HCT116 (cell line): ENCODE measurements around the gene ABCB10. TPM values are rescaled to one million over a fixed set of nuclear protein-coding genes. Genes with fewer than 3 reads are reported as not detected.

Experiments
- ATAC-seq: fragments of 200-7000 bp; cut with Tn5 transposase; 2 replicates; pipeline ENCODE4 v1.9.1; 2020; ENCODE audit warnings: mild to moderate bottlenecking, moderate library complexity
- BruUV-seq: library from RNA; stranded (reverse); fragments of 400-500 nt; replicated peaks from 2 replicates; lab custom pipeline; 2021; lab: Mats Ljungman, UMichigan
- CTCF ChIA-PET: fragments of 300-600 bp; sonication (Branson Sonifier 250); formaldehyde crosslinking; loops from one replicate; lab custom pipeline; 2021; ENCODE audit warnings: antibody characterized with exemption; lab: Charles Lee
- POLR2A ChIA-PET: fragments of 300-600, 350-600 bp; sonication (Branson Sonifier 250); formaldehyde crosslinking; loops from one replicate; lab custom pipeline; 2021; ENCODE audit warnings: antibody characterized with exemption; lab: Charles Lee
- RAD21 ChIA-PET, 2 experiments: fragments of 300-600 bp; sonication (Branson Sonifier 250); formaldehyde crosslinking; loops; one replicate each; lab custom pipeline; 2023; ENCODE audit warnings: low total read pairs in 2 of 2; ENCODE audit not compliant: uncharacterized antibody in 2 of 2, unreplicated experiment in 2 of 2, low non-redundant PET in 1 of 2; lab: Charles Lee
- DNase-seq: peaks from one replicate; pipeline ENCODE4 v3.0.0-alpha.2; 2010; ENCODE audit warnings: low read depth, low spot score
- H2AFZ ChIP-seq: fragments of 200-600 bp; shearing (Covaris generic), sonication (generic); 2 replicates; pipeline ENCODE4 v1.6.1; 2017; ENCODE audit warnings: low read depth, mixed run types, mixed read lengths, antibody characterized with exemption, low read length; ENCODE audit not compliant: poor library complexity, severe bottlenecking
- H3K27ac ChIP-seq: 2 replicates; pipeline ENCODE4 v1.5.1; 2012; ENCODE audit warnings: low read depth, low read length
- H3K27me3 ChIP-seq: fragments of 200-600 bp; sonication (generic); 2 replicates; pipeline ENCODE4 v1.6.1; 2016; ENCODE audit warnings: mixed run types, low read length, mixed read lengths; ENCODE audit not compliant: insufficient read depth
- H3K36me3 ChIP-seq, 2 experiments: fragments of 200-500 bp in 1 of 2; fragments of 200-600 bp in 1 of 2; sonication (Bioruptor generic) in 1 of 2; sonication (generic) in 1 of 2; 2 replicates each; pipeline versions ENCODE4 v1.5.1 to v1.6.1; 2014 to 2016; ENCODE audit warnings: low read length in 2 of 2, inconsistent platforms in 1 of 2, mixed read lengths in 1 of 2, mixed run types in 1 of 2; ENCODE audit not compliant: insufficient read depth in 2 of 2, control insufficient read depth in 1 of 2
- H3K4me1 ChIP-seq, 2 experiments: fragments of 200-600 bp in 1 of 2; sonication (generic) in 1 of 2; 2 replicates each; pipeline versions ENCODE4 v1.5.1 to v1.6.1; 2012 to 2017; ENCODE audit warnings: low read length in 2 of 2, inconsistent platforms in 1 of 2, mild to moderate bottlenecking in 1 of 2, mixed read lengths in 1 of 2, mixed run types in 1 of 2, moderate library complexity in 1 of 2; ENCODE audit not compliant: insufficient read depth in 2 of 2, control insufficient read depth in 1 of 2
- H3K4me2 ChIP-seq: fragments of 200-600 bp; sonication (generic); 2 replicates; pipeline ENCODE4 v1.6.1; 2017; ENCODE audit warnings: mixed run types, low read length, mixed read lengths
- H3K4me3 ChIP-seq, 2 experiments: fragments of 200-600 bp in 1 of 2; sonication (generic) in 1 of 2; replicated peaks in 1 of 2; 2 replicates each; pipeline ENCODE4 v1.5.1; 2011 to 2016; ENCODE audit warnings: low read length in 2 of 2, control low read depth in 1 of 2, low read depth in 1 of 2, mild to moderate bottlenecking in 1 of 2, mixed read lengths in 1 of 2, mixed run types in 1 of 2
- H3K79me2 ChIP-seq: fragments of 200-600 bp; sonication (generic); 2 replicates; pipeline ENCODE4 v1.6.1; 2017; ENCODE audit warnings: mild to moderate bottlenecking, mixed run types, low read length, moderate library complexity, mixed read lengths; ENCODE audit not compliant: insufficient read depth
- H3K9ac ChIP-seq: fragments of 200-600 bp; sonication (generic); 2 replicates; pipeline ENCODE4 v1.6.1; 2016; ENCODE audit warnings: low read length, mixed read lengths
- H3K9me2 ChIP-seq: fragments of 200-600 bp; sonication (generic), shearing (Covaris generic); 2 replicates; pipeline ENCODE4 v1.6.1; 2017; ENCODE audit warnings: mixed run types, mild to moderate bottlenecking, moderate library complexity; ENCODE audit not compliant: insufficient read depth
- H3K9me3 ChIP-seq, 2 experiments: fragments of 200-500 bp in 1 of 2; fragments of 200-600 bp in 1 of 2; sonication (Bioruptor generic) in 1 of 2; sonication (generic) in 1 of 2; 2 replicates each; pipeline ENCODE4 v1.6.1; 2014 to 2017; ENCODE audit warnings: low read length in 2 of 2, mixed read lengths in 2 of 2, inconsistent platforms in 1 of 2, low read depth in 1 of 2, mild to moderate bottlenecking in 1 of 2, mixed run types in 1 of 2, moderate library complexity in 1 of 2; ENCODE audit not compliant: control insufficient read depth in 1 of 2, insufficient read depth in 1 of 2
- H4K20me1 ChIP-seq: fragments of 200-600 bp; sonication (generic), shearing (Covaris generic); 2 replicates; pipeline ENCODE4 v1.6.1; 2017; ENCODE audit warnings: mixed run types, mild to moderate bottlenecking, moderate library complexity; ENCODE audit not compliant: insufficient read depth
- ATF3 ChIP-seq: IDR thresholded peaks from 2 replicates; pipeline ENCODE4 v1.6.1; 2012
- CBX3 ChIP-seq: IDR thresholded peaks from 2 replicates; pipeline ENCODE4 v1.6.1; 2012; ENCODE audit warnings: low read depth
- CTCF ChIP-seq, 3 experiments: fragments of 200-600 bp in 1 of 3; sonication (generic) in 1 of 3; IDR thresholded peaks in 2 of 3; conservative IDR thresholded peaks in 1 of 3; 2 replicates each; pipeline ENCODE4 v1.5.1; 2012 to 2017; ENCODE audit warnings: low read depth in 2 of 3, low read length in 2 of 3, antibody characterized with exemption in 1 of 3, borderline replicate concordance in 1 of 3, control low read depth in 1 of 3, mild to moderate bottlenecking in 1 of 3, mixed read lengths in 1 of 3, mixed run types in 1 of 3, moderate library complexity in 1 of 3; ENCODE audit not compliant: insufficient read depth in 1 of 3
- EGR1 ChIP-seq: IDR thresholded peaks from 2 replicates; pipeline ENCODE4 v1.6.1; 2012; ENCODE audit warnings: low read depth
- FOSL1 ChIP-seq: IDR thresholded peaks from 2 replicates; pipeline ENCODE4 v1.6.1; 2012; ENCODE audit warnings: low read depth
- POLR2A ChIP-seq: IDR thresholded peaks from 2 replicates; pipeline ENCODE4 v1.7.0; 2011; ENCODE audit warnings: borderline replicate concordance; ENCODE audit not compliant: insufficient read depth, insufficient read length; ENCODE audit errors: extremely low read depth
- POLR2AphosphoS5 ChIP-seq: IDR thresholded peaks from 2 replicates; pipeline ENCODE4 v1.6.1; 2011; ENCODE audit warnings: mild to moderate bottlenecking, low read depth, low read length, moderate library complexity
- RAD21 ChIP-seq: IDR thresholded peaks from 2 replicates; pipeline ENCODE4 v1.6.1; 2012; ENCODE audit warnings: low read depth, mild to moderate bottlenecking
- SP1 ChIP-seq: IDR thresholded peaks from 2 replicates; pipeline ENCODE4 v1.6.1; 2012; ENCODE audit warnings: low read depth
- SRF ChIP-seq: IDR thresholded peaks from 2 replicates; pipeline ENCODE4 v1.6.1; 2012; ENCODE audit warnings: low read depth
- ZBTB33 ChIP-seq: IDR thresholded peaks from 2 replicates; pipeline ENCODE4 v1.6.1; 2011; ENCODE audit warnings: mild to moderate bottlenecking, low read length, moderate library complexity; ENCODE audit not compliant: insufficient replicate concordance; ENCODE audit errors: extremely low read depth
- intact Hi-C: fragments of 100-400 bp; cut with micrococcal nuclease; formaldehyde crosslinking; loops from 2 replicates; pipeline ENCODE4 v1.10.0; 2022
- total RNA-seq: library from RNA; stranded (reverse); gene quantifications from one replicate; pipeline ENCODE4 v1.2.1, GENCODE V29; 2021; ENCODE audit not compliant: unreplicated experiment

ABCB10 gene
- total RNA-seq, 1 experiment from 2014 or later, result 20.3 TPM

GRCh38 chr1:229567109-229567868, 8.8 kb upstream of the ABCB10 start:
- DNase-seq (no peak), ATAC-seq (no peak)
- Histone ChIP-seq H3K4me2 (no peak overlapping the region), H3K27ac (no peak overlapping the region), H3K9ac (no peak overlapping the region), H3K9me3 (no peaks in the 10 kb centered on the region), H3K9me2 (no peaks in the 10 kb centered on the region), H3K27me3 (no peaks in the 10 kb centered on the region), H4K20me1 (no peaks in the 10 kb centered on the region), H3K36me3 (no peaks in the 10 kb centered on the region), H3K79me2 (no peaks in the 10 kb centered on the region), H3K4me3 (no peak overlapping the region), H3K4me1 (no peaks in the 10 kb centered on the region), H2AFZ (no peak overlapping the region)
- BruUV-seq, result no TSS peak
- ChIA-PET POLR2A (no interaction called here), CTCF (interaction anchor here (1.9 kb wide), 1 partner anchor 9 kb away, joined by 4 read pairs; the partner anchor contains the start of gene ABCB10), RAD21 (no interaction called here)
- intact Hi-C loops, result no loop called here
- TF ChIP-seq SRF (no peak), EGR1 (no peak), SP1 (no peak), CTCF (IDR thresholded peaks at IDR 0.05 in 2 of 3, conservative IDR thresholded peaks at IDR 0.05 in 1 of 3; ENCODE audit: borderline replicate concordance in 1 of 3, insufficient read depth in 1 of 3, low read depth in 2 of 3, low read length in 2 of 3) (no peak), ZBTB33 (no peak), POLR2AphosphoS5 (no peak), CBX3 (no peak), FOSL1 (no peak), RAD21 (no peak), POLR2A (no peak), ATF3 (no peak)
